Measurements from ENCODE around the gene TBCD. TPM values are rescaled to one million over a fixed set of nuclear protein-coding genes. Genes with fewer than 3 reads are reported as not detected.
"Not testable (repeated sequence)": the region's sequence is repeated elsewhere in the genome, so short reads cannot be mapped to it uniquely, and the experiment has no call there.

TBCD gene
- total RNA-seq, 1 donor from 2014 or later: 50.9 TPM

GRCh38 chr17:82959990-82960418, 208.1 kb downstream of the TBCD start:
- no peak for DNase-seq

GRCh38 chr17:82960419-82961271, 208.8 kb downstream of the TBCD start:
- DNase-seq: no peak

- DNase-seq: no peak
These were observed 209.7 kb downstream of the TBCD start for GRCh38 chr17:82961366-82962162.

GRCh38 chr17:82962163-82962720, 210.4 kb downstream of the TBCD start:
- no peak for DNase-seq

GRCh38 chr17:82963104-82963950, 211.5 kb downstream of the TBCD start:
- DNase-seq: peak; percentile 90

GRCh38 chr17:82964451-82964850, 212.6 kb downstream of the TBCD start:
- not testable (repeated sequence) for DNase-seq

- DNase-seq: no peak
These were observed 213.0 kb downstream of the TBCD start for GRCh38 chr17:82964851-82965341.

- no peak for DNase-seq
These were observed 213.5 kb downstream of the TBCD start for GRCh38 chr17:82965371-82965770.

GRCh38 chr17:82966415-82966814, 214.6 kb downstream of the TBCD start:
- no peak for DNase-seq

- no peak for DNase-seq
These were observed 215.6 kb downstream of the TBCD start for GRCh38 chr17:82967268-82968032.

- not testable (repeated sequence) for DNase-seq
These were observed 216.4 kb downstream of the TBCD start for GRCh38 chr17:82968033-82968841.

- DNase-seq: no peak
These were observed 218.2 kb downstream of the TBCD start for GRCh38 chr17:82970067-82970466.

- DNase-seq: no peak
These were observed 219.1 kb downstream of the TBCD start for GRCh38 chr17:82970818-82971590.

- no peak for DNase-seq
These were observed 221.0 kb downstream of the TBCD start for GRCh38 chr17:82972836-82973372.

GRCh38 chr17:82973456-82974135, 221.7 kb downstream of the TBCD start:
- no peak for DNase-seq

- DNase-seq: no peak
These were observed 222.5 kb downstream of the TBCD start for GRCh38 chr17:82974136-82974952.

GRCh38 chr17:82976982-82977488, 225.2 kb downstream of the TBCD start:
- DNase-seq: no peak

- DNase-seq: no peak
These were observed 225.7 kb downstream of the TBCD start for GRCh38 chr17:82977606-82978005.
